Endometrial microvascular endothelial cells (primary cell): ENCODE measurements around the gene PTPRCAP. TPM values are rescaled to one million over a fixed set of nuclear protein-coding genes. Genes with fewer than 3 reads are reported as not detected.
"Not testable (repeated sequence)": the region's sequence is repeated elsewhere in the genome, so short reads cannot be mapped to it uniquely, and the experiment has no call there.

ENCODE experiments used
- in situ Hi-C: cut with HindIII; loops from 2 replicates; pipeline ENCODE4 v1.10.0; 2017; ENCODE audit warnings: low sequenced_read_pairs, low pct_unique_long_range_greater_than_20kb; ENCODE audit errors: inconsistent ontology term
- total RNA-seq: library from RNA; depleted of rRNA; stranded (reverse); fragments of >200 nt; gene quantifications from one replicate; pipeline ENCODE4 v1.2.3, GENCODE V29; 2015; ENCODE audit errors: inconsistent ontology term

PTPRCAP gene
- total RNA-seq, 1 donor from 2014 or later = not detected

DNA sequence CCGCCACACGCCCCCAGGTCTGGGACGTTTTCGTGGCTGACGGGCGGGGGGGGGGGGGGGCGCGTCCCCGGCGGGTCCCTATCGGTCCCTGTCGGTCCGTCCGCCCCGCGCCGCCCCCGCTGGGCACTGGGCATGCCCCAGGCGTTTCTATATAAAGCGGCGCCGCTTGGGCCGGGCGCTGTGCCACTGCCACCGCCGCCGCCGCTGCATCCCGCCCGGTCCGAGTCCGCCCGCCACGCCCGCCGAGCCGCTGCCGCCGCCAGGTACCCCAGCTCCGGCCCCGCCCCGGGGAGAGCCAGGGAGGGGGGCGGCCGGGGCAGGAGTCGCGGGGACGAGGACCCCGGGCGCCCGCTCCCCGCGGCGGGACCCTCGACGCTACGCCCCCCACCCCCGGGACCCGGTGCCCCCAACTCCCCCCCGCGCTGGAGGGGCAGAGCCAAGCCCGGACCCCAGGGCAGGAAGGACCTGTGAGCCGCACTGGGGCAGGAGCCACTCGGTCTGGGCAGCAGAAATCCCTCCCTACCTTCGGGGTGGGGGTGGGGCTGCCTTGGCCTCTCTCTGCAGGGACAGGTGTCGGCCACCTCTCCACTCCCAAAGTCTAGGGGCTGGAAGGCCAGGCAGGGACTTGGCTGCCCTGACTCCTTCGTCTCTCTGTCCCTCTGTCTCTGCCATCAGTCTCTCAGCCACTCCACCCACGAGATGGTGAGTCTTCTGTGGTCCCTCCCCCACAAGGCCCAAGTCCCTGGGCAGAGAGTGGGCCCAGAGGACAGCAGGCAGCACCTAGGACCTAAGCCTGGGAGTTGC lies 21.8 kb downstream of the PTPRCAP start, which contains the start of gene CARNS1:
TSS of gene CARNS1 (plus strand) at position 178 of the 804 bp plus-strand sequence. CDS start at position 700, 522 bp downstream.
- in situ Hi-C loops = no loop called here

GRCh38 chr11:67413266-67413849 lies 24.1 kb downstream of the PTPRCAP start:
- in situ Hi-C loops = no loop called here

DNA sequence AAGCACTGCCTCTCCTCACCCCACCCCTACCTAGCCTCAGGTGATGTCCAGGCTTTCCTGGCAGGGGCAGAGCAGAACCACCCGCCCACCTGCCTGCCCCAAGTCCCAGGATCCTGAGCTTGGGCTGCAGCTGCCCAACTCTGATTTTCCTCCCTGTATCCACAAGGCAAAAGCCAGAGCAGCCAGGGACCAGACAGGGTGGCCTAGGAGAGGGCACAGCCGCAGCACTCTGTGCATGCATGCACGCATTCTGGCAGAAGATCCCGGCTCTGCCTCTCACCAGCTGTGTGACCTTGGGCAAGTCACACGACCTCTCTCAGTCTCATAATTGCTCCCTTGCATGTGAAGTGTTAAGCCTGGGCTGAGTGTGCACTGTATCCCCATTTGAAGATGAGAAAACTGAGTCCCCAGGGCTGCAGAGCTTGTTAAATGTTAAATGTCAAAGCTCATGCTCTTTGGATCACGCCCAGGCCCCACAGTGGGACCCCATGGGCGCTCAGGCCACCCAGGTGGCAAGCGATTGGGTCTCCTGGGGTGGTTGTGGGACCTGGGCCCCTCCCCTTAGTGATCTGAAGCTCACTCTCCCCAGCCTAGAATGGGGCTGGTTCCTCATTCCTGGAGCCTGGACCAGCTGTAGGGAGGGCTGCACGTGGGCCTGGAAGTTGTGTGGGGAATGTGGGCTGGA lies 24.8 kb downstream of the PTPRCAP start:
- in situ Hi-C loops = no loop called here

- in situ Hi-C loops = no loop called here
These were observed 25.7 kb downstream of the PTPRCAP start for GRCh38 chr11:67411785-67412152.

DNA sequence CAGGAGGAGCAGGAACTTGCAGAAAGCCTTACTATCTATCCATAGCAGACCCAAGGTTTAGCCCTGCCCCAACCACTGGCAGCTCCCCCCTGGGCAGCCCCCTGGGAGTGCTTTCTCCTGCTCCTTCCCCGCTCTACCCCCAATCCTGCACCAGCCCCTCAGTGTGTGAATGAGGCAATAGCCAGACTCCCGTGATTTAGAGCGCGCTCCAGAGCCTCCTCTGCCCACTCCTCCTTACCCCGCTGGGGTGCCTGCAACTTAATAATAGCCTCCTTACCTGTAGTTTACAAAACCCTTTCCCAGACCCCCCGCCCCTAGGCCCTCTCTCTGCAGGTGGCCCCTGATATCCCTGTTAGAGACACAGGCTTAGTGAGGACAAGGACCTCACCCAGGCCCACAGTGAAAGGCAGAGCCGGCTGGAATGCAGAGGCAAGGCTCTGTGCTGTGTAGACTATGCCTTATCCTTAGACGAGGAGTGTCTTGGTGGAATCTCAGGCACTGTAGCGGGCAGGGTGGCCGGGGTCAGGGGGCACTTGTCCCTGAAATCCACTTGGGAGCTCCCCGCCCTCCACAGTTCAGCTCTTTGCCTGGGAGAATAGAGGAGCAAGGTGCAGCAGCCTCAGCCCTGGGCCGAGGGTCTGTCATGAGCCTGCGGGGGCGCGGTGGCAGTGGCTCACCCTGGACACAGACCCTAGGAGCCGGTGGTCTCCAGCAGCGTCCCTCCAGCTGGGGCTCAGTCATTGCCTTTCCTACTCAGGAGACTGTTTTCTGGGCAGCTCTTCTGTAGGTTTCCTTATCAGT lies 26.3 kb downstream of the PTPRCAP start:
- in situ Hi-C loops = no loop called here

- in situ Hi-C loops = no loop called here
These were observed 27.1 kb downstream of the PTPRCAP start for GRCh38 chr11:67410369-67410831.

GRCh38 chr11:67409781-67410368 lies 27.6 kb downstream of the PTPRCAP start:
- in situ Hi-C loops = no loop called here

DNA sequence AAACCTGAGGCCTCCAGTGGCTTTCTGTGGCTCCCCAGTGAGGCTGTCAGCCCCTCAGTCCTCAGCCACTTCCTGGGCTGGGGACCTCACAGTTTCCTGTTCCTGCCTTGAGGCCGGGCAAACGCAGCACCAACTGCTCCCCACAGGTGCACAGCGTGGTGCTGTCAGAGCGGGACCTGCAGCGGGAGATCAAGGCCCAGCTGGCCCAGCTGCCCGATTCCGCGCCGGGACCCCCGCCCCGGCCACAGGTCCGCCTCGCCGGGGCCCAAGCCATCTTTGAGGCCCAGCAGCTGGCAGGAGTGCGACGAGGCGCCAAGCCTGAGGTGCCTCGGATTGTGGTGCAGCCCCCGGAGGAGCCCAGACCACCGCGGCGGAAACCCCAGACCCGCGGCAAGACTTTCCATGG lies 28.2 kb downstream of the PTPRCAP start:
- in situ Hi-C loops = no loop called here

DNA sequence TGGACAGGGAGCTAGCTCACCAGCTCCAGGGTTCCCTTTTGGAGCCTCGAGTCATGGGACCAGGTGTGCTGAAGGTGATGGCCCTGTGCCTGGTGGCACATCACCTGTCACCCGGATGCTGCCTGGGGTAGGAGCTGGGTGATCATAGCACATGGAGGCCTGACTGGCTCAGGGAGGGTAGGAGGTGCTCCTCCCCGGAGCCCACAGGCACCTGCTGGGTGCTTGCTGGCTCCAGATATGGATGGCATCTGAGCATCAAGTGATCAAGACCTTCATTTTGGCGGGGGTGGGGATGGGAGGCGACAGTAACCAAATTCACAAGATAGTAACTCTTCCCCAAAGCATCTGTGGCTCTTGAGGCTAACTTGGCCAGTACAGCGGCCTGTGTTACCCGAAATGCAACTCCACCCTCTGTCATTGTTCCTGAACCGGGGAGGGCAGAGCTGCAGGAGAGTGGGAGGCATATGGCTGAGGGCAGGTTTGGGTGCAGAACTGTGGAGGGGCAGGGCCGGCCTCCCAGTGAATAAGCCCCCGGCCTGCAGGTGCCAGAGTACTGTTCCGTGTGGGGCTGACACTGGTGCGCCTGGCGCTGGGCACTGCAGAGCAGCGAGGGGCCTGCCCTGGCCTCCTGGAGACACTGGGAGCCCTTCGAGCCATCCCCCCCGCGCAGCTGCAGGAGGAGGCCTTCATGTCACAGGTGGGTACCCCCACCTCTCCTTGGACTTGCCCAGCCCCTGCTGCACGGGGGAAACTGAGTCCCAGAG lies 28.9 kb downstream of the PTPRCAP start:
- in situ Hi-C loops = no loop called here

GRCh38 chr11:67407688-67408163 lies 29.8 kb downstream of the PTPRCAP start:
- in situ Hi-C loops = no loop called here

GRCh38 chr11:67406969-67407687 lies 30.4 kb downstream of the PTPRCAP start:
- in situ Hi-C loops = no loop called here

DNA sequence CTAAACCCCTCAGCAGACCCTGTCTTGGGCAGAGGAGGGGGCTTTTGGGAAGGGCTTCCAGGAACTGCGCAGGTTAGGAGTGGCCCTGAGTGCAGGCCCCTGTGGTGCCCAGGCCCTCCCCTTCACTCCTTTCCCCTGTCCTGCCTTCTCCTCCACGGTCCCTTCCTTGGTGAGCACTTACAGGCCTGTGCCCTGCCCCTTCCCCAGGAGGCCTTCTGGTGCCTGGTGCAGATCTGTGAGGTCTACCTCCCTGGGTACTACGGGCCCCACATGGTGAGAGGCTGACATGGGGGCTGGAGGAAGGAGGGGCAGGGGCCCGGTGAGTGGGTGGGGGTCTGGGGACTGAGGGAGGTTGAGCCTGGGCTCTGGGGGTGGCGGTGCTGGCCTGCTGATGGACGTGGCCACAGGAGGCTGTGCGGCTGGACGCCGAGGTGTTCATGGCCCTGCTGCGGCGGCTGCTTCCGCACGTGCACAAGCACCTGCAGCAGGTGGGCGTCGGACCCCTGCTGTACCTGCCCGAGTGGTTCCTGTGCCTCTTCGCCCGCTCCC lies 31.0 kb downstream of the PTPRCAP start:
- in situ Hi-C loops = no loop called here

DNA sequence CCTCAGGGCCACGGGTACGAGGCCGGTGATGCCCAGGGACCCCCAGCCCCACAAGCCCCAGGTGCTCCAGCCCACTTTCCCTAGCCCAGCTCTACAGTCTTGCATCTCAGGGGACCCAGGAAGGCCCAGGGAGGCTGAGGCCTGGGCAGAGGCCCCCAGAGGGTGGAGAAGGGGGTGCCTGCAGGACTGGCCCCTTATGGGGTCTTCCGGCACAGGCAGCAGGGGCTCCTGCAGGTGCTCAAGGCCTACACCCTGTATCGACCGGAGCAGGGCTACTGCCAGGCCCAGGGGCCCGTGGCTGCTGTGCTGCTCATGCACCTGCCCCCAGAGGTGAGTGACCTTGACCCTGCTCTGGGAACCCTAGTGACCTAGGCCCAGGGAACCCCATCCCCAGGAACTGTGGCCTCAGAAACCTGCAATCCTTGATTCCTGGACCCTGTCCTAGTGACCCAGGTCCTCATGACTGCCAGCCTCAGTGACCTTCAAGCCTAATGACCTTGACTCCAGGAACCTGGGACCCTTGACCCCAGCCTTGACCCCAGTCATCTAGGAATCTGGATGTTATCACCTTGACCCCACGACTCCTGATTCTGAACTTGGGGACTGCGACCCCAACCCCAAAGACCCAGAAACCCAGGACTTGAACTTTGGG lies 31.7 kb downstream of the PTPRCAP start:
- in situ Hi-C loops = no loop called here

DNA sequence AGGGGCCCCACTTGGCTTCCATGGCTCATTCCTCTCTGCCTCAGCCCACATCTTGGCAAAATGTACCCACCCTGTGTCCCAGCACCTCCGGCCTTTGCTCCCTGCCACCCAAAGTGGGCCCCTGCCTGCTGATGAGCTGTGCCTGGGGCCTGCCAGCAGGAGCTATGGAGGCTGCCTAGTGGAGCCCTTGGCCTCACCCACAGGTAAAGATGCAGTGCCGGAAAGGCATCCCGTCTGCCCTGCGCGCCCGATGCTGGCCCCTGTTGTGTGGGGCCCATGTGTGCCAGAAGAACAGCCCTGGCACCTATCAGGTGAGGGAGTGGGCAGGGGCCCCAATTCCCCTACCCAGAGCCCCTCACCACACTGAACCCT lies 32.3 kb downstream of the PTPRCAP start:
- in situ Hi-C loops = no loop called here

DNA sequence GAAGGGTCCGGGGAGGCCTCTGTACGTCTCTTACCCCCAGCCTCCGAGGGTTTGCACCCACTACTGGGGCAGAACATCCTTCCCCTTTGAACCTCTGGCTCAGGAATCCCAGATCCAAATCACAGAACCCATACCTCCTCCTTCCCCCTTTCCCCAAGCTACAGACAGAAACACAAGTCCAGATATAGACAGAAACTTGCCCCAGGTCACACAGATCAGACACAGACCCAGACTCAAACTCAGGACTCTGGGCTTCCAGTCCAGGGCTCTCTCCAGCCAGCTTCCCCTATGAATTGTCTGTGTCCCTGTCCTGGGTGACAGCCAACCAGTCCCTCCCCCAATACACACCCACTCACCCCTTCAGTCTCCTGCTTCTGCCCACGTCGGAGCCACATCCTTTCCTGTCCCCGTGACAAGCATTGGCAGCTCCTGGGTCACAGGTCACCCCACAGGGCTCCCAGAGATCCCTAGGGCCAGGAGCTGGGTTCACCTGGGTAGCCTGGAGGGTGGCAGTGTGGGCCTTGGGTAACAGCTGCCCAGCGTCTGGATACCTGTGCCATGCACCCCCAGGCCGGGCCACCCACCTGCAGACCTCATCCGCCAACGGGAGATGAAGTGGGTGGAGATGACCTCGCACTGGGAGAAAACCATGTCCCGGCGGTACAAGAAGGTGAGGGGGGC lies 32.8 kb downstream of the PTPRCAP start:
- in situ Hi-C loops = no loop called here

- in situ Hi-C loops = not testable (repeated sequence)
These were observed 34.4 kb downstream of the PTPRCAP start for GRCh38 chr11:67403085-67403484.
